Transverse colon (tissue), 4 donors: Measurements from ENCODE around the gene VGLL1.

Experiments used
- EP300 ChIP-seq: sonication (generic); formaldehyde crosslinking; IDR thresholded peaks from one replicate; pipeline ENCODE4 v1.6.1; 2017; ENCODE audit warnings: antibody characterized with exemption, low read depth
- POLR2A ChIP-seq: fragments of 450-650 bp; IDR thresholded peaks from one replicate; pipeline ENCODE4 v1.6.1; 2016; ENCODE audit warnings: antibody characterized with exemption, mild to moderate bottlenecking, moderate library complexity
- POLR2AphosphoS5 ChIP-seq, 3 donors: sonication (generic); formaldehyde crosslinking; IDR thresholded peaks; one replicate each; pipeline ENCODE4 v1.6.1; 2016; ENCODE audit warnings: antibody characterized with exemption in 3 of 3
- TF ChIP-seq, protein P1 (sequence below), 5 experiments: fragments of 200-600 bp in 3 of 5; fragments of 450-650 bp in 2 of 5; sonication (generic) in 3 of 5; IDR thresholded peaks; 1 replicate in 2 of 5; 2 replicates in 3 of 5; pipeline ENCODE4 v1.5.1; 2016 to 2017; ENCODE audit warnings: antibody characterized with exemption in 5 of 5, inconsistent platforms in 3 of 5, mild to moderate bottlenecking in 2 of 5, moderate library complexity in 1 of 5

DNA sequence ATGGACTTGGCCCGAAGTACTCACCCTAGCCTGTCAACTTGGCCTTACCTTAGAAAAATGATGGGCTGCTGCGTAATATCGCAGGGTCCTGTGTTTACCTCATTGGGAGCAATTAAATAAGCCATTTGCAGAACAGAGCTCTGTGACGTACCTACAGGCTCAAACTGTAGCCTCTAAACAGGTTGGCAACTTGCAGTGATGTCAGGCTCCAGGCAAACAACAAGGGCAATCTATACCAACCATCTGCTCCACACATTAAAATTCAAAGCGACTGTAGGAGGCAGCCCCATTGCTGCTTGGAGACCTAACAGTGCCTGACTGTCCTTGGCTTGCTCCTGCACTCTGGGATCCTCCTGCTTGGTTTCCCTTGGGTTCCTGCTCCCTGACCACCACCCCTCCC is 17.2 kb downstream of the VGLL1 start:
- TF ChIP-seq, protein P1, sequence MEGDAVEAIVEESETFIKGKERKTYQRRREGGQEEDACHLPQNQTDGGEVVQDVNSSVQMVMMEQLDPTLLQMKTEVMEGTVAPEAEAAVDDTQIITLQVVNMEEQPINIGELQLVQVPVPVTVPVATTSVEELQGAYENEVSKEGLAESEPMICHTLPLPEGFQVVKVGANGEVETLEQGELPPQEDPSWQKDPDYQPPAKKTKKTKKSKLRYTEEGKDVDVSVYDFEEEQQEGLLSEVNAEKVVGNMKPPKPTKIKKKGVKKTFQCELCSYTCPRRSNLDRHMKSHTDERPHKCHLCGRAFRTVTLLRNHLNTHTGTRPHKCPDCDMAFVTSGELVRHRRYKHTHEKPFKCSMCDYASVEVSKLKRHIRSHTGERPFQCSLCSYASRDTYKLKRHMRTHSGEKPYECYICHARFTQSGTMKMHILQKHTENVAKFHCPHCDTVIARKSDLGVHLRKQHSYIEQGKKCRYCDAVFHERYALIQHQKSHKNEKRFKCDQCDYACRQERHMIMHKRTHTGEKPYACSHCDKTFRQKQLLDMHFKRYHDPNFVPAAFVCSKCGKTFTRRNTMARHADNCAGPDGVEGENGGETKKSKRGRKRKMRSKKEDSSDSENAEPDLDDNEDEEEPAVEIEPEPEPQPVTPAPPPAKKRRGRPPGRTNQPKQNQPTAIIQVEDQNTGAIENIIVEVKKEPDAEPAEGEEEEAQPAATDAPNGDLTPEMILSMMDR (IDR thresholded peaks at IDR 0.05) = no peak
- TF ChIP-seq POLR2AphosphoS5 (IDR thresholded peaks at IDR 0.05) (no peak), EP300 (no peak), POLR2A (no peak)
